LoVo (cell line): ENCODE measurements around the gene NXPH1.
A peak's percentile ranks its signal among the peaks of the same experiment; 100 is the strongest.

Experiments used
- DNase-seq: peaks from one replicate; pipeline ENCODE4 v3.0.0-alpha.2; 2016; ENCODE audit warnings: low spot score

NXPH1 gene

DNA sequence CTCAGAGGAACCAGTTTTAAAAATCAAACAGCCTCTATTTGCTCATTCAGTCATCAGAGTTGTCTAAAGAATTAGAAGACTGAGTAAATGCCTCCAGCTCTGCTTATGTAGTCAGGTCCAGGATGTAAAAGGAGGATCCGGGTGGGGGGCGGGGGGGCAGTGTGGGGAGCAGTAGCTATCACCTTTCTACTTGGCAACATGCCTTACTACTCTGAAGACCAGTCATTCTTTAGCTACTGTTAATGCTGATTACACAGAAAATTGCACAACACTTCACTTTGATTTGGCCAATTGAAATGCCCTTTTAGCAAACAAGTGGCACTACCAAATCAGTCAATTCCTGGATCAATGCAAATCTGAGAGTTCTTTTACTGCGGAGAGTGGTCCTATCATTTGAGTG lies 164.2 kb downstream of the NXPH1 start:
- DNase-seq, result no peak

DNA sequence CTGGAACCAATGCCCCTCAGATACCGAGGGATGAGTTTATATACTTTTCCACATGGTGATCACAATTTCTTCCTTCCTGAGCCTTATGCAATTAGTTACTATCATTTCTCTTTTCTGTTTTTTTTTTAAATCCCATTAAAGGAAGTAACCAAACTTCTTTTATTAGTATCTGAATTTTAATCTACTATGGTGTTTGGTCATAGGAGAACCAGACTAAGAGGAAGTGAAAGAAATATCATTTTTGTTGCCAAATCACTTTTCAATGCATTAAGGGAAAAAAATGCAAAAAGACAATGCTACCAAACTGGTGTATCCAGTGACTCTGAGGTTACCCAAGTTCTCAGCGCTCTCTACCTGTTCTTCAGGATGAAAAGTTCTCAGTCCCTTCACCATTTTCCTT lies 167.7 kb downstream of the NXPH1 start:
- DNase-seq, result no peak

- no peak for DNase-seq
These were observed 171.8 kb downstream of the NXPH1 start for GRCh38 chr7:8605221-8605620.

DNA sequence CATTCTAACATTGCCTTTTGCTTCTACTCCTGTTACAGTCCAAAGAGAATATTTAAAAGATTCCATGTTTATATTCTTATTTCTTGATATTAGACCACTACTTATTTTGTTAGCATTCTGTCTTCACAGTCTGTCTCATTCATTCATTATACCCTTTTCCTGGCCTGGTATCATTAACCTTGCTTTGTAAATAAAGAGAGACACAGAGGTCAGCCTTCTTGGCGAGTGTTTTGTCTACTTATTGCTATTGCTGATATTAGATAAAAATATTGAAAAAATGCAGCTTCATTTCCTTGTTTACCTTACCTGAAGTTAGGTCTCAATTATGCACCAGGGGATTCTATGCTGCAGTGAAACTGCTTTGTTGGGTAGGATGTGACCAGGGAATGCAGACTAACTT lies 179.2 kb downstream of the NXPH1 start:
- no peak for DNase-seq

DNA sequence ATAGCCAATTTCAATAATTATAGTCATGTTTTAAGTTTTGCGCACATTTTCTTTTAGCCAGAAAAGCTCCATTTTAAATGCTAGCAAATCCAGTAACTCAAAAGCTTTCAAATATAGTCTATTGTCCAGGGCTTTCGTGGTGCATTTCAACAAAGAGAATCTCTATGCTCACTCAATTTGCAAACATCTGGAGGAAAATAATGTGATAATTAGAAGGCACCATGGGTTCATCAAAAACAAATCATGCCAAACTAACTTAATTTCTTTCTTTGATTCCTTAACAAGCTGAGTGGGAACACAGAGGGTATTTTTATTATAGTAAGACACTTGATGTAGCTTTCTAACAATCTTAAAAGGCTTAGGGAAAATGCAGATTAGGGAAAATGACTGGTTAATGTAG lies 179.8 kb downstream of the NXPH1 start:
- no peak for DNase-seq

DNA sequence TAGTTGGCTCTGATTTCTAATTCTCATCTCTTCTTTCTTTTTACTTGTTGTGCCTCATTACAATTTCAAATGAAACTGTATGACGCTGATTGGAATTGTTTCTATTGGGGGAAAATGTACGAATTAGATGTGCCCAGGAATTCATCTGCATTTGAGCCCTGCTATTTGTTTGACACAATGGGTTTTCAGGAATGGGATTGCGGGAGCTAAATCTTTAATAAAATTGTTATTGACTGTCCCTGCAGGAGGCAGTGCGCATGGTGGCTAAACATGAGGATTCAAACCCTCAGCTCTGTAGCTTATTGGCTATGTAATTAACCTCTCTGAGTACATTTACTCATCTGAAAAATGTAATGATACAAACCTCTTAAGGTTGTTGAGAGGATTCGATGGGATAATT lies 181.6 kb downstream of the NXPH1 start:
- DNase-seq, result no peak

DNA sequence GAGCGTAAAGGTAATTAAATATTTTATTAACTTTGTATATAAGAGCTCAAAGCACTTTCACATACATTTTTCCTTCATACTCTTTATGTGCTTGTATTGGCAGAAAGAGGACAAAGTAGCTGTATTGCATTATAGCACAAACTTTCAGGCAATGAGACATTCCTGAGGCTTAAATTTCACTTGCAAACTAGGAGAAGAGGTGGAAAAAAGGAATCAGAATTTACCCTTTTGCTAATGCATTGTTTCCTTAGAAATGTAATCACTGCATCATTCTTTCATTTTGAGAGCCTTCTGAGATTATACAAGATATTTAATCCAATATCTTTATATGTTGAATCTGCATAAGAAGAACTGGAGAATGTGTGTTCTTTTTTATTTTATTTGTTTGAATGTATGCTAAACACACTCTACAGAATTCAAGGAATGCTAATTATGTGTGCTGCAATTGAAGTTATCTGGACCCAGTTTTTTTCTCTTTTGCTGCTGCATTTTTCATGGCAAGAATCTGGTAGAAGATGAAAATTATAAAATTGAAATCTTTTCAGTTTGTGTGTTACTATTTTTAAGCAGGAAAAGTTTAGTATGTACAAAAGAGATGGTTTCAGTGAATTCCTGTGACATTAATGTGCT lies 185.1 kb downstream of the NXPH1 start:
- no peak for DNase-seq

DNA sequence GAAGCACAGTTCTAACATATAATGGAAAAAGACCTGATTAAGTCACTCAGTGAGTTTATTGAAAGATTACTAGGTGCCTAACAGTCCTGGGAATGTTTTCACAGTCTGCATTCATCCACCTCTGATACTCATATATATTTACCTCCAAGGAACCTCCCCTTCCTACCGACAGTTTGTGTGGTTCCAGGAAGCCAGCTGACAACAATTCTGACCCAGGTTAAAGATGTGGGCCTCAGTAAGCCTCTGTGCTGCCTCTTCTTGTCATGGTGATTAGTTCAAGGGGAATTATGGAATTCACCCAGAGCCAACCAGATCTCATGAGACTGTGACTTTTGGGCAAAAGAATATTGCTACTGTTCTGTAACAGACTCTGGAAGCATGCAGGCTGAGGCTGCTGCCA lies 186.8 kb downstream of the NXPH1 start:
- DNase-seq, result no peak

DNA sequence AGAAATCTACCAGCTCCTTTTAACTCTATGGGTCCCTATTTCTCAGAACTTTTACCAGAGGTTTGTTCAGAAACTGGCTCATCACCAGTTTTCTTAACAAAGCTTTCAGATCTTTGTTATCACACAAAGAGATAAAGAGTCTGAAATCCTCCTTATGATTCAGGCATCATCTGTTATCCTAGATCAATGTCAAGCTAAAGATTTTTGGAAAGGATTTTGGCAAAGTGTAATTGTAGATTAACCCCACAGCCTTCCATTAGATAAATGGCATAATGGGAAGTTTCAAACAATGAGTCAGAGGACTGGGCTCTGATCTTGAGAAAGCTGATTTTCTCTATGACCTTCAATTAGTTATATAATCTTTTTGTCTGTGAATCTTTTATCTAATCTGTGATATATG lies 192.2 kb downstream of the NXPH1 start:
- no peak for DNase-seq

DNA sequence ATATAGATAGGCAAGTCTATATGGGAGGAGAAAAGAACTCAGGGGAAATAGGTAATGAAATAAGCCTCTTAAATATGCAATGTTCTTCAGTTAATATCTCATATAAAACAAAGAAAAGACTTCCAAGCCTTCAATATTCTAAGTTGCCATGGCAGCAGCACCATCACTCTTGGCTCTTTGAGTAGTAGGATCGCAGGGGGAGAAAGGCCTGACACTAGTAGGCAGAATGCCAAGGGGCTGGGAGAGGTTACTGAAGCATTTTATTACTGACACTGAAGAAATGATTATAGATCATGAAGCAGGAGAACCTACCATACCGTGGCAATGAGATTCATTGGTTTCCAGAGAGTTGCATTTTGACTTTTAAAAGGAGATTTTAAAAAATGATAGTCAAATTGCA lies 193.9 kb downstream of the NXPH1 start:
- DNase-seq, result no peak

DNA sequence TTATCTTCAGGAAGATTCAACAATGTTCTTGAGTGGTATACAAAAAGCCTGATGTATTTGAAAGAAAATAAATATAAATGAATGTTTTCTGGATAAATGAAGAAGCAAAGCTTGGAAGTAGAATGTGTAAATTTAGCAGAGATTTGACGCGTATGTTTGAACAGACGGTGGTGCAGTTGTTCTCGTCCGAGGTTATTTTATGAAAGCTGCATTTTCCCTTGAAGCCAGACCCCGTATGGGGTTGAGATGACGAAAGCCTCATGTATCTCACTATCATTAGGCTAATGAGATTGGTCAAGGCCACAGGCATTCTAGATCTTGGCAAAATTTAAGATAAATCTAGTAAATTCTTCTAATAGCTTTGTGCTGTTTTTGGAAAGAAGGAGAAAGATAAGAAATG lies 195.2 kb downstream of the NXPH1 start:
- DNase-seq, result no peak

DNA sequence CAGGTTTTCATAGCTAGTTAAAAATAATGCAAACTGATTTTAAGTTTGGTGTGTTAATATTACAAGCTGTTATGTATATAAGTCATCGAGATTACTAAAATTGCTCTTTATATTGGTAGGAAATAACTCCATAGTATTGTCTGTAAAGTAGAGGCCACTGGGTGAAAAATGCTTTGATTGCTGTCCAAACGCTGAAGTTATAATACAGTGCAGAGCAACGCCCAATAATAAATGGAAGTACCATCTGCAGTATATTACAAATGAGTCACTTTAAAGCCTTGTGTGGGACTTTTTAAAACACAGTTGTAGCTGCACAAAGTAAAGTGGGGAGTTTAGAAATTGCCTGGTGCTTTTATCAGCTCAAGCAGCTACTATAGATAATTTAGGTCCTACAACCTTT lies 196.1 kb downstream of the NXPH1 start:
- no peak for DNase-seq

DNA sequence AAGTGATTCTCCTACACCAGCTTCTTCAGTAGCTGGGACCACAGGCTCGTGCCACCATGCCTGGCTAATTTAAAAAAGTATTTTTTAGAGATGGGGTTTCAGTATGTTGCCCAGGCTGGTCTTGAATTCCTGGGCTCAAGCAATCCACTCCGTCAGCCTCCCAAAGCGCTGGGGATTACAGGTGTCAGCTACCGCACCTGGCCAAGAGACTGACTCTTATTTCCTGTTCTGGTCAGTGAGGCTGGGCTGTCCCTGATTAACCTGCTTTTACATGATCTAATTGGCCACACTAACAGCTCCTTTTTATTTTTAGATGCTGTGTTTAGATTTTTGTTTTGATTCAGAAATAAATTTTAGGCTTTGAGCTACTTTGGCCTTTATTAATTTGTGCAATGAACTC lies 203.9 kb downstream of the NXPH1 start:
- DNase-seq, result no peak

- DNase-seq, result peak; percentile 14
These were observed 204.7 kb downstream of the NXPH1 start for GRCh38 chr7:8638076-8638475.

- DNase-seq, result no peak
These were observed 206.3 kb downstream of the NXPH1 start for GRCh38 chr7:8639668-8640067.

DNA sequence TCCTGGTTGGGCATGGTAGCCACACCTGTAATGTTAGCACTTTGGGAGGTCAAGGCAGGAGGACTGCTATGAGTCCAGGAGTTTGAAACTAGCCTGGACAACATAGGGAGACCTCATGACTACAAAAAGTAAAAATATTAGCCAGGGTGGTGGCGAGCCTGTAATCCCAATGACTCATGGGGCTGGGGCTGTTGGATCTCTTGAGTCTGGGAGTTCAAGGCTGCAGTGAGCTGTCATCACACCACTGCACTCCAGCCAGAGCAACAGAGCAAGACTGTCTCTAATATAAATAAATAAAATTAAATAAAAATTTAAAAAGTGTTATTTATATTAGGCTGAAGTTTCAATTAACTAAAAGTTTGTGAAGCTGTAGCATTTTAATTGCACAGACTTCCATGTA lies 207.3 kb downstream of the NXPH1 start:
- no peak for DNase-seq

- DNase-seq, result no peak
These were observed 235.5 kb downstream of the NXPH1 start for GRCh38 chr7:8668627-8669500.

GRCh38 chr7:8669501-8669851 lies 236.1 kb downstream of the NXPH1 start:
- no peak for DNase-seq

DNA sequence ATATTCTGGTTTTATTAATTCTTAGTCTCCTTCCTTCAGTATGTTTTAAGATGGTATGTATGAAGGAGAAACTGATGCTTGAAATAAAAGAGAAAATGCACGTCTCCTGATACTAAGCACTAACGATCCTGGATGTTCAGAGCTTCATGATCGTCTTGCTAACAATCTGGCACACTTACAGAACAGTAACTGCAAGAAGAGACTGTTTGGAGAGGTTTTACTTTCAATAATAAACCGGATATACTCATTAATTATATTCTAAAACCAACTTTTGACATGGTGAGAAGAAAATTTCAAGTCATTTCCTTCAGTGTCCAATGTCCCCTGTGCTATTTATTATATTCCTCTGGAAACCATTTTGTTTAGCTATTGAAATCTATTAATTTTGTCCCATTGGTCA lies 251.0 kb downstream of the NXPH1 start:
- DNase-seq, result no peak

DNA sequence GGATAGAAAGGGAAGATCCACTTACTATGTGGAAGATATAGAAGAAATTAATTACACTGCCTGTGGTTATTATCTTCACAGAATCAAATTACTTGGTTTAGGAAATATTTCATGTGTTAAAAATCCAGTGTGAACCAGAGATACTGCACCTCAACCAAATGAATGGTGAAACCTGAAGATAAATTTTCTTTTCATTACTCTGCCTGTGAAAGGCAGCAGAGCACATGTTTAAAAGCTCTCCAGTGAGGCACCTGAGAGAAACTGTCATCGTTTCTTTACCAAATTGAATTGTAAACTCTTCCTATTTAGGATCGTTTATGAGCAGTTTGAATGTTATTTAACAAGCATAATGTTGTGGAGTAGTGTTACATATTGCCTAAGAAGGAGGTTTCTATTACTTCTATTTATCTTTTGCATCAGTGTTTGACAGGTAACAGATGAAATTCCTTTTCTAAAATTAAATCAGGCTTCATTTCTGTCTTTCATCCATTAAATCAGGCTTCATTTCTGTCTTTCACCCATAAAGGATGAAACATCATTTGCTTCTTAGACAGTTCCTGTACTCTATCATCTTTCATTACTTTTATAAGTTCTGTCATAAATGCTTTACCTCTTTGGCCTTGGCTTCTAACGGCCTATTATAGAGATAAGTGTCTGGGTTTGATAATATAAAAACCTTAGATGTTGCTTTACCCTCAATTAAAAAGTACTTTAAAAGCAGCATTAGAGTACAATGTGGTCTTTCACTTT lies 266.6 kb downstream of the NXPH1 start:
- DNase-seq, result no peak

DNA sequence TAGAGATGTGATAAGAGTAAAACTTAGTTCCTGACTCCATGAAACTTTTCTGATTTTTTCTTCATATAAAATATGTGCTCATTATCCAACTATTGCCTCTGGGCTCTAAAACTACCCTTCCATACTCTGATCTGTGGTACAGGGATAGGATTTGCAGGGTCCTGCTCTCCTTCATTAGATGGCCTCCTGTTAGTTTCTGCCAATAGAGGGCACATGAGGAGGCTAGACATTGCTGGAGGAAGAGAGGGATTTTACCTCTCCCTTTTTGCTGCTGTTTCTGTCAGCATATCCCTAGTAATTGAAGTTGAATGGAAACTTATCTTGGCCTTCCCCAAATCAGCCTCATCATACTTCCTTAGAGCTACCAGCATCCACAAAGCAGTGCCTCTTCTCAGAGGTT lies 269.4 kb downstream of the NXPH1 start:
- DNase-seq, result no peak

DNA sequence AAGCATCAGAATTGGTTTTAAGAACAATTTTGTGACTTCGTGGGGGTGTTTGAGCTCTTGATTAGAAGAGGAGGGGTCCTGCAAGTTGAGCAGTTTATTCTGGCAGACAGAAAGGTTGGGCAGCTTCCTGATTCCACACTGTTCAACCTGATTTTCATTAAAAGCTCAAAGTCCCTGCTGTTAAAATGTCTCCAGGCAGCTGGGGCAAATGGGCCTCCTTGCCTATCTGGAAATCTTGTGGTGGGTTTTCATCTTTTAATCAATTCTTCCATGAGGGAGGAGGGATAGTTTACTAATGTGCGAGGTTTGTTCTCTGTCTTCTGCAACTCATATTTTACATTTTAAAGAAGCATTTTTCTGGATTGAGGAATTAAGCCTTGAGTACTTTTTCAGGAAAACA lies 276.7 kb downstream of the NXPH1 start:
- no peak for DNase-seq

DNA sequence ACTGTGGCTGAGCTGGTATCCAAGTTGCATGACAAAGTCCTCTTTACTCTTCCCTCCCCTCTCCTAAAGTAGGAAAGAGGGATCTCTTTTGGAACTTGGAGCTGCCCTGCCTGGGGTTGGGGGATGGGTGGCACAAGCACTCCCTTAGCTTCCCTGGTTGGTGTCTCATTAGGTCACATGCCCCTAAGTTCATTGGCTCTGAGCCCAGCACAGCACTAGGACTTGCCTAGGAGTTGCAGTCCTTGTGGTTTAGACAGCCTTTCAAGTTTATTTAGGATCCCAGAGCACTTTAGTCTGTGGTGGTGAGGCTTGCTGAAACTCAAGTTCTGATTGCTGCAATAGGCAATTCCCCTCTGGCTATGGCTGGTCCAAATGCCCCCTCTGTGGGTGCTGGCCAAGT lies 281.4 kb downstream of the NXPH1 start:
- DNase-seq, result no peak
